Kidney epithelial cell (primary cell): ENCODE results near the gene GRIK5. TPM values are rescaled to one million over a fixed set of nuclear protein-coding genes. Genes with fewer than 3 reads are reported as not detected.

ENCODE experiments used
- DNase-seq: peaks from one replicate; pipeline ENCODE4 v3.0.0-alpha.2; 2010; ENCODE audit warnings: low read depth
- H3K27me3 ChIP-seq: 2 replicates; pipeline ENCODE4 v1.6.0; 2011; ENCODE audit warnings: low read length; ENCODE audit not compliant: control insufficient read depth, insufficient read depth
- H3K36me3 ChIP-seq: 2 replicates; pipeline ENCODE4 v1.5.1; 2011; ENCODE audit warnings: low read length; ENCODE audit not compliant: control insufficient read depth, insufficient read depth
- H3K4me3 ChIP-seq: 2 replicates; pipeline ENCODE4 v1.5.1; 2011; ENCODE audit warnings: low read depth, mild to moderate bottlenecking, control low read depth, low read length
- total RNA-seq: library from RNA; depleted of rRNA; stranded (reverse); fragments of >200 nt; gene quantifications from 2 replicates; pipeline ENCODE4 v1.2.3, GENCODE V29; 2015
- TF ChIP-seq, protein P1 (sequence below): IDR thresholded peaks from 2 replicates; pipeline ENCODE4 v1.5.1; 2011; ENCODE audit warnings: mild to moderate bottlenecking, moderate library complexity, low read length, control low read depth, inconsistent platforms; ENCODE audit not compliant: insufficient read depth, poor library complexity, severe bottlenecking

The GRIK5 gene
- total RNA-seq, 1 donor from 2014 or later, result 14.2 TPM

DNA sequence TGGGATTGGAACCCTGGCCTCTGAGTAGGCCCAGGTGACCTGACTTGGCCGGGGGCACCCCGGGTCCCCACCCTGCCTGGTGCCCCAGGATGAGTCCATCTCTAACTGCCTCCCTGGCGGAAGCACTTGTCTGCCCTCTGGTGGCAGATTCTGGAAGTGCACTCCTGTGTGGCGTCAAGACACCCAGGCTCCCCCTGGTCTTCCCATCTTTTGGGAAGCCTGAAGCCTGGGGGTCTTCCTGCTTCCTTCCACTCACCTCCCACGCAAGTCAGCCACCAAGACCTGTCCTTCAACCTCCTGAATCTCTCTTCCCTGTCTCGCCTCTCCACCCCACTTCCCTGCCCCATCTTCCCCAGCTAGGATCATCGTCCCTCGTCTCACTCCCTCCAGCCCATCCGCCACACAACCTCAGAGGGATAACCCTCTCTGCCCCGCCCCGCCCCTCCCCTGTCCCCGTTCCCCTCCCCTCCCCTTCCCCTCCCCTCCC, 118.3 kb downstream of the GRIK5 start:
- Histone ChIP-seq H3K27me3 (no peaks in the 10 kb centered on the region), H3K4me3 (no peak overlapping the region), H3K36me3 (no peaks in the 10 kb centered on the region)
- TF ChIP-seq, protein P1, sequence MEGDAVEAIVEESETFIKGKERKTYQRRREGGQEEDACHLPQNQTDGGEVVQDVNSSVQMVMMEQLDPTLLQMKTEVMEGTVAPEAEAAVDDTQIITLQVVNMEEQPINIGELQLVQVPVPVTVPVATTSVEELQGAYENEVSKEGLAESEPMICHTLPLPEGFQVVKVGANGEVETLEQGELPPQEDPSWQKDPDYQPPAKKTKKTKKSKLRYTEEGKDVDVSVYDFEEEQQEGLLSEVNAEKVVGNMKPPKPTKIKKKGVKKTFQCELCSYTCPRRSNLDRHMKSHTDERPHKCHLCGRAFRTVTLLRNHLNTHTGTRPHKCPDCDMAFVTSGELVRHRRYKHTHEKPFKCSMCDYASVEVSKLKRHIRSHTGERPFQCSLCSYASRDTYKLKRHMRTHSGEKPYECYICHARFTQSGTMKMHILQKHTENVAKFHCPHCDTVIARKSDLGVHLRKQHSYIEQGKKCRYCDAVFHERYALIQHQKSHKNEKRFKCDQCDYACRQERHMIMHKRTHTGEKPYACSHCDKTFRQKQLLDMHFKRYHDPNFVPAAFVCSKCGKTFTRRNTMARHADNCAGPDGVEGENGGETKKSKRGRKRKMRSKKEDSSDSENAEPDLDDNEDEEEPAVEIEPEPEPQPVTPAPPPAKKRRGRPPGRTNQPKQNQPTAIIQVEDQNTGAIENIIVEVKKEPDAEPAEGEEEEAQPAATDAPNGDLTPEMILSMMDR, result peak; percentile 98
- DNase-seq, result no peak

Other genes with a start within 250 kb of the GRIK5 start
- not detected in 2 replicates for gene LYPD4, start 225.5 kb downstream of the GRIK5 start, total RNA-seq
- not detected in 2 replicates for gene DMRTC2, start 225.2 kb downstream of the GRIK5 start, total RNA-seq
- 1,699 and 2,835 TPM in 2 replicates for gene RPS19, start 210.0 kb downstream of the GRIK5 start, total RNA-seq
- 0.27 TPM in 1 of 2 replicates, not detected in the other for gene CD79A, start 192.9 kb downstream of the GRIK5 start, total RNA-seq
- 72.2 and 81.5 TPM in 2 replicates for gene ARHGEF1, start 187.0 kb downstream of the GRIK5 start, total RNA-seq
- gene ERFL, start 141.8 kb downstream of the GRIK5 start, total RNA-seq, result not detected in 2 replicates
- 126 and 130 TPM in 2 replicates for gene RABAC1, start 110.9 kb downstream of the GRIK5 start, total RNA-seq
- 1.4 TPM in 1 of 2 replicates, not detected in the other for gene ATP1A3, start 76.0 kb downstream of the GRIK5 start, total RNA-seq
- gene ZNF574, start 6.0 kb upstream of the GRIK5 start, total RNA-seq, result 17.3 and 27.0 TPM in 2 replicates
- 1.4 and 2.3 TPM in 2 replicates for gene POU2F2, start 62.2 kb upstream of the GRIK5 start, total RNA-seq
- 42.9 and 47.3 TPM in 2 replicates for gene DEDD2, start 147.5 kb upstream of the GRIK5 start, total RNA-seq
- 6.1 and 7.3 TPM in 2 replicates for gene ZNF526, start 150.1 kb upstream of the GRIK5 start, total RNA-seq
- 27.3 and 36.1 TPM in 2 replicates for gene GSK3A, start 172.4 kb upstream of the GRIK5 start, total RNA-seq
- gene ERF, start 184.9 kb upstream of the GRIK5 start, total RNA-seq, result 31.6 and 48.8 TPM in 2 replicates
- gene CIC, start 199.0 kb upstream of the GRIK5 start, total RNA-seq, result 39.4 and 41.7 TPM in 2 replicates
- gene PRR19, start 231.9 kb upstream of the GRIK5 start, total RNA-seq, result 0.55 and 0.92 TPM in 2 replicates
- 106 and 113 TPM in 2 replicates for gene PAFAH1B3, start 232.4 kb upstream of the GRIK5 start, total RNA-seq
- gene TMEM145, start 243.1 kb upstream of the GRIK5 start, total RNA-seq, result 0.54 and 4.9 TPM in 2 replicates